Measurements from ENCODE around the gene CTCFL. TPM values are rescaled to one million over a fixed set of nuclear protein-coding genes. Genes with fewer than 3 reads are reported as not detected.

CTCFL gene
- total and polyA plus RNA-seq, 8 donors, result 0.39 to 0.67 (median 0.50) TPM; not detected in 2

DNA sequence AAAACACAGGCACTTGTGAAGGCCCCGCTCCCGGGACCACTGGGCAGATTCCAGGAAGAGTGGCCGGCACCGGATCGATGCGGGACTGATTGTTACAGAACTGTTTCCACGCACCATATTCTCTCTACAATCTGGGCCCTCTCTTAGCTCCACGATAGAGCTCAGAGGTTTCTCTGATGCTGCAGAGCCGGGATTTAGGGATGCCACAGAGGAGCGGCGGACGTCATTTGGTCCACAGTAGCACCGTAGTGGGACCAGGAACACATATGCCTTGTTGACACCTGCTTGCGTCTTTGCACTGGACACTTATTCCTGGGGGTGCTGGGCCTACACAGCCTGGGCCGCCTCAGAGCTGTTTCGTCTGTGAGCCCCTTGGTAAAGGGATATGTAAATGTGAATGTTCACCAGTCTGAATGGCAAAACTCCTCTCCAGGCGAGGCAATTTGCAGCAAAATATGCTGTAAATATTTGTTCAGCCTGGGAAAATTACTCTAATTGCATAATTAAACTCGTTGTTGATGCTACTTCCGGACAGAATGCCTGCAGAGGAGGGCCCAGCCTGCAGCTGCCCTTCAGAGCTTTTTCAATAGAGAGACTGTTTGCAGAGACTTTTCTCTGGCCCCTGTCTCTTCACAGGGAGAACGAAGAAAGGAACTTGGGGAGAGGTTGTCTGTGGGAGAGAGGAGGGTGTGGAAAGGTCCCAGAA is 45.4 kb upstream of the CTCFL start:
- Histone ChIP-seq H3K27ac (no peak overlapping the region), H3K36me3 (no peaks in the 10 kb centered on the region), H3K4me1 (no peaks in the 10 kb centered on the region), H3K9me3 (no peaks in the 10 kb centered on the region), H3K4me3 (no peak overlapping the region), H3K27me3 (peaks cover 0 to 35% of the 10 kb centered on the region in 2 donors)
- ATAC-seq, result no peak
- no peak for DNase-seq
- TF ChIP-seq, protein P1, sequence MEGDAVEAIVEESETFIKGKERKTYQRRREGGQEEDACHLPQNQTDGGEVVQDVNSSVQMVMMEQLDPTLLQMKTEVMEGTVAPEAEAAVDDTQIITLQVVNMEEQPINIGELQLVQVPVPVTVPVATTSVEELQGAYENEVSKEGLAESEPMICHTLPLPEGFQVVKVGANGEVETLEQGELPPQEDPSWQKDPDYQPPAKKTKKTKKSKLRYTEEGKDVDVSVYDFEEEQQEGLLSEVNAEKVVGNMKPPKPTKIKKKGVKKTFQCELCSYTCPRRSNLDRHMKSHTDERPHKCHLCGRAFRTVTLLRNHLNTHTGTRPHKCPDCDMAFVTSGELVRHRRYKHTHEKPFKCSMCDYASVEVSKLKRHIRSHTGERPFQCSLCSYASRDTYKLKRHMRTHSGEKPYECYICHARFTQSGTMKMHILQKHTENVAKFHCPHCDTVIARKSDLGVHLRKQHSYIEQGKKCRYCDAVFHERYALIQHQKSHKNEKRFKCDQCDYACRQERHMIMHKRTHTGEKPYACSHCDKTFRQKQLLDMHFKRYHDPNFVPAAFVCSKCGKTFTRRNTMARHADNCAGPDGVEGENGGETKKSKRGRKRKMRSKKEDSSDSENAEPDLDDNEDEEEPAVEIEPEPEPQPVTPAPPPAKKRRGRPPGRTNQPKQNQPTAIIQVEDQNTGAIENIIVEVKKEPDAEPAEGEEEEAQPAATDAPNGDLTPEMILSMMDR (IDR thresholded peaks at IDR 0.05), result no peak
- intact Hi-C loops (cut with DNase I), result no loop called here

DNA sequence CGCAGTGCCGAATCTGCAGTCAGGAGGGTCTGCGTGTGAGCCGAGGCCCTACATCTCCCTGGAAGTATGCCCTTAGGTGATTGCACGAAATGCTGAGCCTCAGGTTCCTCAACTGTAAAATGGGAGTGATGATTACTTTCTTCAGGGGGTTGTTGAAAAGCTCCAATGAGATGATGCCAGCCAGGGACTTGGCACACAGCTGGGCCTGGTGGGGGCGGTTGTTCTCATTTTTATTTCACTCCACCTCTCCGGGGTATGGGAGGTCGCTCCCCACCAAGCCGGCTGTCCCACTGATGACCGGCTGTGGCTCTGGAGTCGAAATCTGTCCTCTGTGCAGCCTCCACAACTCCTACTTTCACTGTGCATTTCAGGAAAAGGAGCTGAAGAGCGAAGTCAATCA is 44.0 kb upstream of the CTCFL start:
- no peak for DNase-seq

DNA sequence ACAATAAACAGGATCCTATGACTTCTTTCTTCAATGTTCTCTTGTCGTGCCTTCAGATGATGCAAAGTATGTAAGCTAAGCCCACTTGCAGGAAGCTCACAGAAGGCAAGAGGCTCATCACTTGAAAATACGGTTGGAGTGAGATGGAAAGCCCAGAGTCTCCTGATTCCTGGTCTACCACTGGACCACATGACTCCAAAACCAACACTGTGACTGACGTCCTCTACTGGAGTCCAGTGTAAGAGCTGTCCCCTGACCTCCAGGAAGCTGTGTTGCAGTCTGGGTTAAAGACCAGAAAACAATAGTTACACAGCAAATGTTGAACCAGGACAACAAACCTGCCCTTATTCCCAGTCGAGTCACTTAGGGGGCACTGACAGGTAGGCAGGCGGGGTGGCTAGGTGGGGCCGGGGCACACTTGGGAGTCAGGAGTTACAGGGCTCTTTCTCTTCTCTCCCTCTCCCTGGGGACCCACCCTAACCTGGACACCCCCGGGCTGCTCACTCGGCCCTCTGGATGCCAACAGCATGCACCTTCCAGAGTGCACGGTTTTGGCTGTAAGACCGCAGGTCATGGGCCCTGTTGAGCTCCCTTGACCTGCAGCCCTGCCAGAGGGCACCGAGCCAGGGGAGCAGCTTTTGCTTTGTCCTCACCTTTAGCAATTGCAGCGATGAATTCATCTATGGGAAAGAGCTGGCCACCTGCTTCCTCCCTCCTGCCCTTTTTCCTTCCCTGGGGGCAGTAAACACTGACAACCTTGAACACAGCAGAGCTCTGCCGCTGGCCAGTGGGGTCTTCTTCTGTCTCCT is 43.4 kb upstream of the CTCFL start:
- no peak overlapping the region for H3K27ac ChIP-seq
- H3K4me1 ChIP-seq, result no peaks in the 10 kb centered on the region
- H3K27me3 ChIP-seq, result peaks cover 0 to 16% of the 10 kb centered on the region in 2 donors
- ATAC-seq, result no peak
- no peaks in the 10 kb centered on the region for H3K9me3 ChIP-seq
- H3K36me3 ChIP-seq, result no peaks in the 10 kb centered on the region
- intact Hi-C loops (cut with DNase I), result no loop called here
- TF ChIP-seq, protein P1 (IDR thresholded peaks at IDR 0.05), result no peak
- no peak for DNase-seq
- H3K4me3 ChIP-seq, result no peak overlapping the region

More for the DNA sequence above, 44.0 kb upstream of the CTCFL start:
- Histone ChIP-seq H3K4me3 (no peak overlapping the region), H3K9me3 (no peaks in the 10 kb centered on the region), H3K36me3 (no peaks in the 10 kb centered on the region), H3K4me1 (no peaks in the 10 kb centered on the region), H3K27me3 (peaks cover 0 to 23% of the 10 kb centered on the region in 2 donors), H3K27ac (no peak overlapping the region)
- intact Hi-C loops (cut with DNase I), result no loop called here
- ATAC-seq, result no peak
- TF ChIP-seq, protein P1 (IDR thresholded peaks at IDR 0.05), result no peak

DNA sequence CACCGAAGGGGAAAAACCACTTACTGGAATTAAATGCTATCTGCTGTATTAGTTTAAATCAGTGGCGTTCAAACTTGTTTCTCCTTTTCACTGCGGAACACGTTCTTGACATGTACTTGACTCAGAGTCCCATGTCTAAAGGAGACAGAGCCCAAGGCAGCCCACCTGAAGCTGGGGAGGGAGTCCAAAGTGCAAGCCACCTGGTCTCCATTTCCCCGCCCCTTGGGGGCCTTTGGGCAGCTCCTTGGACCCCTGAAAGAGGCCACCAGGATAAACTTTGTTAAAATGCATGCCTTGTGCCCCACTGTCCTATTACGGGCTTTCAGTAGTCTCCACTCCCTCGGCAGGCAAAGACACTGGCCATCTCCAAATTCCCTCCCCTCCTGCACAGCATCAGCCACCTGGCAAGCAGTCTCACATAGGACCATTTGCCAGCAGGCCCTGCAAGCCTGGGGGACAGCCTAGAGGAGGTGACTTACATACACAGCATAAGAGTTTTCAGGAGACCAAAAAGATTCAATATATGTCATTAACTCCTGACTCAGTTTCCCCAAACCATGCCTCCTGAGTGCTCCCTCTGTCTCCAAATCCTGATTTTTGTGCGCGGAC is 42.6 kb upstream of the CTCFL start:
- ATAC-seq (no peak), DNase-seq (no peak)
- intact Hi-C loops (cut with DNase I), result no loop called here
- Histone ChIP-seq H3K36me3 (no peaks in the 10 kb centered on the region), H3K4me1 (no peaks in the 10 kb centered on the region), H3K4me3 (no peak overlapping the region), H3K27ac (no peak overlapping the region), H3K9me3 (no peaks in the 10 kb centered on the region), H3K27me3 (peaks cover 0 to 12% of the 10 kb centered on the region in 2 donors)
- TF ChIP-seq, protein P1 (IDR thresholded peaks at IDR 0.05), result no peak

Measured in left lung (tissue), 10 donors.